Mesothelial cell of epicardium (in vitro differentiated cells): ENCODE data around the gene HMGCR. TPM values are rescaled to one million over a fixed set of nuclear protein-coding genes. Genes with fewer than 3 reads are reported as not detected.

ENCODE experiments used
- DNase-seq, 2 experiments: peaks; one replicate each; pipeline ENCODE4 v3.0.0; 2021; ENCODE audit warnings: low spot score in 2 of 2; ENCODE audit not compliant: unreplicated experiment in 2 of 2
- H3K27ac Mint-ChIP-seq: 2 replicates; pipeline ENCODE4 v1.8.0; 2021; ENCODE audit warnings: mixed read lengths
- H3K27me3 Mint-ChIP-seq: 2 replicates; pipeline ENCODE4 v1.8.0; 2021; ENCODE audit warnings: low read depth, mixed read lengths
- H3K36me3 Mint-ChIP-seq: 2 replicates; pipeline ENCODE4 v1.8.0; 2021; ENCODE audit warnings: mixed read lengths
- H3K4me1 Mint-ChIP-seq: 2 replicates; pipeline ENCODE4 v1.8.0; 2021; ENCODE audit warnings: mixed read lengths
- H3K4me3 Mint-ChIP-seq: 2 replicates; pipeline ENCODE4 v1.8.0; 2021; ENCODE audit warnings: mild to moderate bottlenecking, moderate library complexity, mixed read lengths
- H3K9me3 Mint-ChIP-seq: 2 replicates; pipeline ENCODE4 v1.8.0; 2021; ENCODE audit warnings: mixed read lengths
- total RNA-seq: library from RNA; stranded (reverse); gene quantifications from 3 replicates; pipeline ENCODE4 v1.2.1, GENCODE V29; 2021
- TF ChIP-seq, protein P1 (sequence below): fragments of 200-600 bp; sonication (generic); IDR thresholded peaks from one replicate; pipeline ENCODE4 v1.5.0; 2021; ENCODE audit warnings: antibody characterized with exemption; ENCODE audit not compliant: unreplicated experiment

Gene HMGCR
- total RNA-seq, 1 donor from 2014 or later: 106 TPM

GRCh38 chr5:75319638-75320037 is 17.4 kb upstream of the HMGCR start:
- no peaks in the 10 kb centered on the region for H3K9me3 Mint-ChIP-seq
- no peak overlapping the region for H3K4me3 Mint-ChIP-seq
- no peak overlapping the region for H3K27ac Mint-ChIP-seq
- no peak for DNase-seq
- no peaks in the 10 kb centered on the region for H3K36me3 Mint-ChIP-seq
- TF ChIP-seq, protein P1, sequence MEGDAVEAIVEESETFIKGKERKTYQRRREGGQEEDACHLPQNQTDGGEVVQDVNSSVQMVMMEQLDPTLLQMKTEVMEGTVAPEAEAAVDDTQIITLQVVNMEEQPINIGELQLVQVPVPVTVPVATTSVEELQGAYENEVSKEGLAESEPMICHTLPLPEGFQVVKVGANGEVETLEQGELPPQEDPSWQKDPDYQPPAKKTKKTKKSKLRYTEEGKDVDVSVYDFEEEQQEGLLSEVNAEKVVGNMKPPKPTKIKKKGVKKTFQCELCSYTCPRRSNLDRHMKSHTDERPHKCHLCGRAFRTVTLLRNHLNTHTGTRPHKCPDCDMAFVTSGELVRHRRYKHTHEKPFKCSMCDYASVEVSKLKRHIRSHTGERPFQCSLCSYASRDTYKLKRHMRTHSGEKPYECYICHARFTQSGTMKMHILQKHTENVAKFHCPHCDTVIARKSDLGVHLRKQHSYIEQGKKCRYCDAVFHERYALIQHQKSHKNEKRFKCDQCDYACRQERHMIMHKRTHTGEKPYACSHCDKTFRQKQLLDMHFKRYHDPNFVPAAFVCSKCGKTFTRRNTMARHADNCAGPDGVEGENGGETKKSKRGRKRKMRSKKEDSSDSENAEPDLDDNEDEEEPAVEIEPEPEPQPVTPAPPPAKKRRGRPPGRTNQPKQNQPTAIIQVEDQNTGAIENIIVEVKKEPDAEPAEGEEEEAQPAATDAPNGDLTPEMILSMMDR: no peak
- no peaks in the 10 kb centered on the region for H3K4me1 Mint-ChIP-seq
- no peaks in the 10 kb centered on the region for H3K27me3 Mint-ChIP-seq

GRCh38 chr5:75320371-75320770 is 16.6 kb upstream of the HMGCR start:
- Mint-ChIP-seq H3K36me3 (no peaks in the 10 kb centered on the region), H3K27me3 (no peaks in the 10 kb centered on the region), H3K4me3 (no peak overlapping the region), H3K27ac (no peak overlapping the region), H3K4me1 (no peaks in the 10 kb centered on the region), H3K9me3 (no peaks in the 10 kb centered on the region)
- TF ChIP-seq, protein P1: no peak
- DNase-seq: no peak

GRCh38 chr5:75322066-75322465 is 15.0 kb upstream of the HMGCR start:
- Mint-ChIP-seq H3K4me3 (no peak overlapping the region), H3K27ac (no peak overlapping the region), H3K9me3 (no peaks in the 10 kb centered on the region), H3K27me3 (no peaks in the 10 kb centered on the region), H3K36me3 (no peaks in the 10 kb centered on the region), H3K4me1 (no peaks in the 10 kb centered on the region)
- TF ChIP-seq, protein P1: no peak
- no peak for DNase-seq

DNA sequence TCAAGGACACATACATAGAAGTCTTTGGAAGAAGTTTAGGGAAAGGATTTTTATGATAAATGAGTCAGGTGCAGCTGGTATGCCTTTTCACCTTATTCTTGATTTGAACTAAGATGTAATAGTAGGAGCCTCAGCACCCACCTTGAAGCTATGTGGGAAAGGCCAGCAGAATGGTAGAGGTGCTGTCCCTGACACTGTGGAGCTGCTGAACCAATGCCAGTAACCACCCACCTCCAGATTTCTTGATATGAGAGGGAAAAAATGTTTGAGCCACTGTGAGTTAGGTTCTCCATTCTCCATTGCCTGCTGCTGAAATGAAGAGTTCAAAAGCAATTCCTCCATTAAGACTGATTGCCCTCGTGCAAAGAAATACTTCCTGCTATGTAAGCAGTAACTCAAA is 12.2 kb upstream of the HMGCR start:
- Mint-ChIP-seq H3K9me3 (no peaks in the 10 kb centered on the region), H3K4me1 (no peaks in the 10 kb centered on the region), H3K27me3 (no peaks in the 10 kb centered on the region), H3K27ac (no peak overlapping the region), H3K4me3 (no peak overlapping the region), H3K36me3 (no peaks in the 10 kb centered on the region)
- no peak for DNase-seq
- TF ChIP-seq, protein P1: no peak

GRCh38 chr5:75325242-75325641 is 11.8 kb upstream of the HMGCR start:
- Mint-ChIP-seq H3K27ac (no peak overlapping the region), H3K4me1 (no peaks in the 10 kb centered on the region), H3K36me3 (no peaks in the 10 kb centered on the region), H3K4me3 (no peak overlapping the region), H3K9me3 (no peaks in the 10 kb centered on the region), H3K27me3 (no peaks in the 10 kb centered on the region)
- no peak for DNase-seq
- TF ChIP-seq, protein P1: no peak

- DNase-seq: no peak
- Mint-ChIP-seq H3K27ac (no peak overlapping the region), H3K27me3 (no peaks in the 10 kb centered on the region), H3K9me3 (no peaks in the 10 kb centered on the region), H3K4me3 (no peak overlapping the region), H3K4me1 (no peaks in the 10 kb centered on the region), H3K36me3 (no peaks in the 10 kb centered on the region)
- TF ChIP-seq, protein P1: no peak
Observed at GRCh38 chr5:75330404-75330803, 6.6 kb upstream of the HMGCR start.
